Right atrium auricular region (tissue), 2 donors: ENCODE data around the gene DCTN2. TPM values are rescaled to one million over a fixed set of nuclear protein-coding genes. Genes with fewer than 3 reads are reported as not detected.

Source experiments
- DNase-seq: peaks from one replicate; pipeline ENCODE4 v3.0.0-alpha.2; 2019; ENCODE audit warnings: low spot score
- H3K27ac ChIP-seq, 2 donors: fragments of 200-600 bp; sonication (generic); 1 replicate in 1 of 2; 2 replicates in 1 of 2; pipeline ENCODE4 v1.5.1; 2016 to 2019
- H3K27me3 ChIP-seq, 2 donors: fragments of 200-600 bp; sonication (generic); one replicate each; pipeline versions ENCODE4 v1.5.1 to v1.6.0; 2017 to 2019
- H3K36me3 ChIP-seq: fragments of 200-600 bp; sonication (generic); one replicate; pipeline ENCODE4 v1.5.1; 2016
- H3K4me1 ChIP-seq, 2 donors: fragments of 200-600 bp; sonication (generic); one replicate each; pipeline versions ENCODE4 v1.5.1 to v1.6.0; 2017 to 2019
- H3K4me3 ChIP-seq, 2 donors: fragments of 200-600 bp; sonication (generic); 1 replicate in 1 of 2; 2 replicates in 1 of 2; pipeline ENCODE4 v1.5.1; 2017 to 2019; ENCODE audit warnings: mild to moderate bottlenecking in 1 of 2, moderate library complexity in 1 of 2
- H3K9me3 ChIP-seq, 2 donors: fragments of 200-600 bp; sonication (generic); one replicate each; pipeline ENCODE4 v1.5.1; 2019
- total RNA-seq, 2 donors: library from RNA; depleted of rRNA; stranded (reverse); fragments of >200 nt; gene quantifications; one replicate each; pipeline ENCODE4 v1.1.0, GENCODE V29; 2016
- TF ChIP-seq, protein P1 (sequence below), 2 donors: fragments of 200-600 bp; sonication (generic); IDR thresholded peaks; one replicate each; pipeline ENCODE4 v1.5.1; 2019; ENCODE audit warnings: antibody characterized with exemption in 2 of 2

The DCTN2 gene
- total RNA-seq, 2 donors from 2014 or later, result 109 to 114 TPM

DNA sequence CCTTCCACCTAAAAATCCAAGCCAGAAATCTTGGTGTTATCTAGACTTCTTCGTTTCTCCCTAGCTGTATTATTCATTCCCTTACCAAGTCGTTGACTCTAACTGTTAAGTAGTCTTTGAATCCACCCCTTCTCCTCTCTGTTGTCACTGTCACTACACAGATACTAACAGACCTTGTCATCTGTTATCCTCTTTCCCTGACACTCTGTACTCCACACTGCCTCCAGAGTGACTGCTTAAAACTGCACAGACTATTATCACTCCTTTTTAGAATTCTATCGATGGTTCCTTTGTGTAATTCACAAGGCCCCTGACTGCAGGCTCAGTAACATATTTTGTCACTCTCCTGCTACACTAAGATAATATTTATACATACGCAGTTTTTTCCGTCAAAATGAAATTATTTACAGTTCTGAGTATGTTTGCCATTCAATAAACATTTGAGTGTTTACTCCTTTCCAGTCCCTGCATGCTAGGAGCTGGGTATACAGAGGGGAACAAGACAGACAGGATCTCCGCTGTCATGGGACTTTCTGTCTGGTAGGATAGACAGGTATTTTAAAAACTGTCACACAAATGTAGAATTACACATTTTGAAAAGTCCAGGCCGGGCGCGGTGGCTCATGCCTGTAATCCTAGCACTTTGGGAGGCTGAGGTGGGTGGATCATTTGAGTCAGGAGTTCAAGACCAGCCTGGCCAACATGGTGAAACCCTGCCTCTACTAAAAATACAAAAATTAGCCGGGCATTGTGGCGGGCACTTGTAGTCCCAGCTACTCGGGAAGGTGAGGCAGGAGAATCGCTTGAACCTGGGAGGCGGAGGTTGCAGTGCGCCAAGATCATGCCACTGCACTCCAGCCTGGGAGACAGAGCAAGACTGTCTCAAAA is 55.4 kb downstream of the DCTN2 start:
- H3K4me1 ChIP-seq, result peaks cover 0 to 15% of the 10 kb centered on the region in 2 donors
- no peak overlapping the region for H3K4me3 ChIP-seq
- H3K27ac ChIP-seq, result no peak overlapping the region
- H3K36me3 ChIP-seq, result peaks cover 40% of the 10 kb centered on the region
- H3K9me3 ChIP-seq, result no peaks in the 10 kb centered on the region
- no peaks in the 10 kb centered on the region for H3K27me3 ChIP-seq
- no peak for DNase-seq
- TF ChIP-seq, protein P1, sequence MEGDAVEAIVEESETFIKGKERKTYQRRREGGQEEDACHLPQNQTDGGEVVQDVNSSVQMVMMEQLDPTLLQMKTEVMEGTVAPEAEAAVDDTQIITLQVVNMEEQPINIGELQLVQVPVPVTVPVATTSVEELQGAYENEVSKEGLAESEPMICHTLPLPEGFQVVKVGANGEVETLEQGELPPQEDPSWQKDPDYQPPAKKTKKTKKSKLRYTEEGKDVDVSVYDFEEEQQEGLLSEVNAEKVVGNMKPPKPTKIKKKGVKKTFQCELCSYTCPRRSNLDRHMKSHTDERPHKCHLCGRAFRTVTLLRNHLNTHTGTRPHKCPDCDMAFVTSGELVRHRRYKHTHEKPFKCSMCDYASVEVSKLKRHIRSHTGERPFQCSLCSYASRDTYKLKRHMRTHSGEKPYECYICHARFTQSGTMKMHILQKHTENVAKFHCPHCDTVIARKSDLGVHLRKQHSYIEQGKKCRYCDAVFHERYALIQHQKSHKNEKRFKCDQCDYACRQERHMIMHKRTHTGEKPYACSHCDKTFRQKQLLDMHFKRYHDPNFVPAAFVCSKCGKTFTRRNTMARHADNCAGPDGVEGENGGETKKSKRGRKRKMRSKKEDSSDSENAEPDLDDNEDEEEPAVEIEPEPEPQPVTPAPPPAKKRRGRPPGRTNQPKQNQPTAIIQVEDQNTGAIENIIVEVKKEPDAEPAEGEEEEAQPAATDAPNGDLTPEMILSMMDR (IDR thresholded peaks at IDR 0.05), result no peak

GRCh38 chr12:57490126-57490525 is 56.9 kb downstream of the DCTN2 start:
- no peak for DNase-seq
- H3K4me3 ChIP-seq, result no peak overlapping the region
- H3K27me3 ChIP-seq, result no peaks in the 10 kb centered on the region
- H3K36me3 ChIP-seq, result peaks cover 34% of the 10 kb centered on the region
- TF ChIP-seq, protein P1 (IDR thresholded peaks at IDR 0.05), result no peak
- H3K9me3 ChIP-seq, result no peaks in the 10 kb centered on the region
- no peak overlapping the region for H3K27ac ChIP-seq
- peaks cover 0 to 15% of the 10 kb centered on the region in 2 donors for H3K4me1 ChIP-seq

GRCh38 chr12:57489157-57489641 is 57.8 kb downstream of the DCTN2 start:
- no peaks in the 10 kb centered on the region for H3K9me3 ChIP-seq
- no peaks in the 10 kb centered on the region for H3K27me3 ChIP-seq
- no peak overlapping the region for H3K4me3 ChIP-seq
- H3K4me1 ChIP-seq, result peaks cover 0 to 15% of the 10 kb centered on the region in 2 donors
- peaks cover 33% of the 10 kb centered on the region for H3K36me3 ChIP-seq
- TF ChIP-seq, protein P1 (IDR thresholded peaks at IDR 0.05), result no peak
- no peak overlapping the region for H3K27ac ChIP-seq
- no peak for DNase-seq

- DNase-seq, result no peak
- Histone ChIP-seq H3K36me3 (peaks cover 30% of the 10 kb centered on the region), H3K4me1 (peaks cover 0 to 15% of the 10 kb centered on the region in 2 donors), H3K27ac (peak overlapping the region; percentile 61 to 78), H3K4me3 (peak overlapping the region; percentile 71 to 80), H3K9me3 (no peaks in the 10 kb centered on the region), H3K27me3 (no peaks in the 10 kb centered on the region)
- TF ChIP-seq, protein P1 (IDR thresholded peaks at IDR 0.05), result no peak
These were observed 58.4 kb downstream of the DCTN2 start for GRCh38 chr12:57488402-57489156.

DNA sequence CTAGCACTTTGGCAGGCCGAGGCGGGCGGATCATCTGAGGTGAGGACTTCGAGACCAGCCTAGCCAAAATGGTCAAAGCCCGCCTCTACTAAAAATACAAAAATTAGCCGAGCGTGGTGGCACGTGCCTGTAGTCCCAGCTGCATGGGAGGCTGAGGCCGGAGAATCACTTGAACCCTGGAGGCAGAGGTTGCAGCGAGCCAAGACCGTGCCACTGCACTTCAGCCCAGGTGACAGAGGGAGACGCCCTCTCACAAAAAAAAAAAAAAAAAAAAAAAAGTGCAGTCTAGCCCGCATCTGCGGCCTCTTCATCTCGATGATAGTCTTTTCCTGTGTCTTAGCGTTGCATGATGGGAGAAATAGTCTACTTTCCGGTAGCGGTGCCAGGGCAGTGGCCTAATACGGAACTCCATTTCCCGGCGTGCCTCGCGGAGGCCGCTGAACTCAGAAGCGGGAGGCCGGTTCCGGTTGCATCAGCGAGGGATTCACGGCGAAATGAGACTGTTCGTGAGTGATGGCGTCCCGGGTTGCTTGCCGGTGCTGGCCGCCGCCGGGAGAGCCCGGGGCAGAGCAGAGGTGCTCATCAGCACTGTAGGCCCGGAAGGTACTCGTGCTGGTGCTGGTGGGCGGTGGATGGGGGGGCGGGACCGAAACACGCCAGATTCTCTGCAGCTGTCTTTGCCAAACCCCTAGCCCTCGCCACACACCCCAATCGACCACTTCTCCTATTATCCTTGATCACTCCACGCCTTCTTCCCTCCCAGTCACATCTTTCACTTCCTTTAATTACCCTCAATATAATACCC is 59.2 kb downstream of the DCTN2 start, which contains the start of gene MARS1:
TSS of gene MARS1 (plus strand) at position 472 of the 805 bp plus-strand sequence. CDS start at position 495, 23 bp downstream.
- Histone ChIP-seq H3K36me3 (peaks cover 30% of the 10 kb centered on the region), H3K9me3 (no peaks in the 10 kb centered on the region), H3K4me1 (peaks cover 0 to 15% of the 10 kb centered on the region in 2 donors), H3K27me3 (no peaks in the 10 kb centered on the region), H3K27ac (peak within 1 kb of the TSS; percentile 61 to 78), H3K4me3 (peak within 1 kb of the TSS; percentile 71 to 80)
- TF ChIP-seq, protein P1 (IDR thresholded peaks at IDR 0.05), result no peak
- DNase-seq, result peak; percentile 95
